ENCODE measurements around the gene TMCC2.

DNA sequence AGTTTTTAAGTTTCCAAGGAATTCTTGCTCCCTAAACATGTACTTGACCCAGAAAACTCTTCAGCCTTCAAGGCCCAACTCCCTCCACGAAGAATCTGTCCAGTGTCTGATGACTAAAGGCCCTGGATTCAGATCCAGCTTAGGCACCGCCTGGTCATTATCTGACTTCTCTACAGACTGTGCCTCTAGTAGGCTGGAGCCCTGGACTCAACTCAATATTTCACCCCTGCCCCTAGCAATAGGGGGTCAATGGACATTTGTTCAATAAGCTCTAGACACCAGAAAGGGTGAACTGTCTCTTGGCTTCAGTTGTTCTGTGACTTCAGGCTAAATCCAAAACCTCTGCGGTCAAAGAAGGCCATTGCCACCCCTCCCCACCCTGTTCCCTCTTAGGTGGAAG lies 59.3 kb downstream of the TMCC2 start:
- TF ChIP-seq, protein P1, sequence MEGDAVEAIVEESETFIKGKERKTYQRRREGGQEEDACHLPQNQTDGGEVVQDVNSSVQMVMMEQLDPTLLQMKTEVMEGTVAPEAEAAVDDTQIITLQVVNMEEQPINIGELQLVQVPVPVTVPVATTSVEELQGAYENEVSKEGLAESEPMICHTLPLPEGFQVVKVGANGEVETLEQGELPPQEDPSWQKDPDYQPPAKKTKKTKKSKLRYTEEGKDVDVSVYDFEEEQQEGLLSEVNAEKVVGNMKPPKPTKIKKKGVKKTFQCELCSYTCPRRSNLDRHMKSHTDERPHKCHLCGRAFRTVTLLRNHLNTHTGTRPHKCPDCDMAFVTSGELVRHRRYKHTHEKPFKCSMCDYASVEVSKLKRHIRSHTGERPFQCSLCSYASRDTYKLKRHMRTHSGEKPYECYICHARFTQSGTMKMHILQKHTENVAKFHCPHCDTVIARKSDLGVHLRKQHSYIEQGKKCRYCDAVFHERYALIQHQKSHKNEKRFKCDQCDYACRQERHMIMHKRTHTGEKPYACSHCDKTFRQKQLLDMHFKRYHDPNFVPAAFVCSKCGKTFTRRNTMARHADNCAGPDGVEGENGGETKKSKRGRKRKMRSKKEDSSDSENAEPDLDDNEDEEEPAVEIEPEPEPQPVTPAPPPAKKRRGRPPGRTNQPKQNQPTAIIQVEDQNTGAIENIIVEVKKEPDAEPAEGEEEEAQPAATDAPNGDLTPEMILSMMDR (IDR thresholded peaks at IDR 0.05; ENCODE audit: low read length), result no peak
- TF ChIP-seq EZH2phosphoT487 (IDR thresholded peaks at IDR 0.05; ENCODE audit: low read length), result no peak
- no peak for TF ChIP-seq EZH2 (optimal IDR thresholded peaks at IDR 0.05; ENCODE audit: low read depth, low read length)
